OCI-LY3 (cell line): ENCODE measurements around the gene ATP2B3.

Source experiments
- H2AFZ ChIP-seq: fragments of 200-600, 300-600 bp; shearing (Covaris generic); 2 replicates; pipeline ENCODE4 v1.6.0; 2014; ENCODE audit warnings: antibody characterized with exemption, low read depth, low read length
- H3K27ac ChIP-seq: fragments of 200-600, 300-600 bp; sonication (generic); 2 replicates; pipeline ENCODE4 v1.5.1; 2014; ENCODE audit warnings: mild to moderate bottlenecking, low read length, moderate library complexity, mixed read lengths
- H3K27me3 ChIP-seq: fragments of 200-600, 300-600 bp; sonication (generic); 2 replicates; pipeline ENCODE4 v1.6.1; 2014; ENCODE audit warnings: low read depth, low read length, mixed read lengths
- H3K36me3 ChIP-seq: fragments of 200-600, 300-600 bp; sonication (generic); replicated peaks from 2 replicates; pipeline ENCODE3; 2014; ENCODE audit warnings: low read depth, low read length, mixed read lengths
- H3K4me1 ChIP-seq: fragments of 300-600, 200-600 bp; sonication (generic); 2 replicates; pipeline ENCODE4 v1.6.1; 2014; ENCODE audit warnings: low read length, mixed read lengths
- H3K4me2 ChIP-seq: fragments of 200-600, 300-600 bp; sonication (generic); 2 replicates; pipeline ENCODE4 v1.6.1; 2014; ENCODE audit warnings: low read length, mixed read lengths
- H3K4me3 ChIP-seq: fragments of 300-600, 200-600 bp; sonication (generic); 2 replicates; pipeline ENCODE4 v1.5.1; 2014; ENCODE audit warnings: antibody characterized with exemption, mild to moderate bottlenecking, low read length, moderate library complexity
- H3K79me2 ChIP-seq: fragments of 300-600, 200-600 bp; shearing (Covaris generic); 2 replicates; pipeline ENCODE4 v1.6.1; 2014; ENCODE audit warnings: mild to moderate bottlenecking, low read length, mixed read lengths
- H3K9ac ChIP-seq: fragments of 300-600, 200-600 bp; shearing (Covaris generic); 2 replicates; pipeline ENCODE4 v1.6.0; 2014; ENCODE audit warnings: mild to moderate bottlenecking, low read length, moderate library complexity
- H3K9me3 ChIP-seq: fragments of 200-600, 300-600 bp; shearing (Covaris generic); 2 replicates; pipeline ENCODE4 v1.6.1; 2014; ENCODE audit warnings: low read length, mixed read lengths; ENCODE audit not compliant: insufficient read depth
- H4K20me1 ChIP-seq: fragments of 200-600, 300-600 bp; sonication (generic); 2 replicates; pipeline ENCODE4 v1.6.1; 2016; ENCODE audit warnings: low read length, mixed read lengths; ENCODE audit not compliant: insufficient read depth
- CTCF ChIP-seq: fragments of 200-600, 300-600 bp; sonication (generic); IDR thresholded peaks from 2 replicates; pipeline ENCODE4 v1.5.1; 2014; ENCODE audit warnings: antibody characterized with exemption, low read length, low read depth
- EZH2phosphoT487 ChIP-seq: fragments of 200-600 bp; shearing (Covaris generic); IDR thresholded peaks from 2 replicates; pipeline ENCODE4 v1.6.1; 2018; ENCODE audit warnings: antibody characterized with exemption, mixed run types, low read depth

ATP2B3 gene

GRCh38 chrX:153628129-153628528 lies 110.7 kb downstream of the ATP2B3 start:
- H3K79me2 ChIP-seq: no peaks in the 10 kb centered on the region
- H2AFZ ChIP-seq: no peak overlapping the region
- H4K20me1 ChIP-seq: no peaks in the 10 kb centered on the region
- peaks cover 9% of the 10 kb centered on the region for H3K27me3 ChIP-seq
- H3K4me3 ChIP-seq: no peak overlapping the region
- no peaks in the 10 kb centered on the region for H3K4me1 ChIP-seq
- no peak overlapping the region for H3K4me2 ChIP-seq
- no peak overlapping the region for H3K27ac ChIP-seq
- no peak overlapping the region for H3K9ac ChIP-seq
- TF ChIP-seq CTCF (no peak), EZH2phosphoT487 (no peak)
- H3K36me3 ChIP-seq: no peaks in the 10 kb centered on the region
- no peaks in the 10 kb centered on the region for H3K9me3 ChIP-seq

- Histone ChIP-seq H3K9ac (no peak overlapping the region), H3K27me3 (peaks cover 9% of the 10 kb centered on the region), H3K4me2 (no peak overlapping the region), H3K4me1 (no peaks in the 10 kb centered on the region), H3K27ac (no peak overlapping the region), H2AFZ (no peak overlapping the region), H4K20me1 (no peaks in the 10 kb centered on the region), H3K9me3 (no peaks in the 10 kb centered on the region), H3K4me3 (no peak overlapping the region), H3K36me3 (no peaks in the 10 kb centered on the region), H3K79me2 (no peaks in the 10 kb centered on the region)
- TF ChIP-seq CTCF: no peak
Observed at GRCh38 chrX:153628665-153629064, 111.2 kb downstream of the ATP2B3 start.

GRCh38 chrX:153631346-153631745 lies 113.9 kb downstream of the ATP2B3 start:
- no peak overlapping the region for H3K27ac ChIP-seq
- H3K9me3 ChIP-seq: no peaks in the 10 kb centered on the region
- no peaks in the 10 kb centered on the region for H4K20me1 ChIP-seq
- no peak overlapping the region for H3K9ac ChIP-seq
- TF ChIP-seq EZH2phosphoT487 (no peak), CTCF (no peak)
- no peak overlapping the region for H2AFZ ChIP-seq
- H3K4me2 ChIP-seq: no peak overlapping the region
- 0 out of 2 replicates have a peak, but pooled peaks cover 3% of the 10 kb centered on the region for H3K4me1 ChIP-seq
- H3K27me3 ChIP-seq: peaks cover 9% of the 10 kb centered on the region
- no peaks in the 10 kb centered on the region for H3K79me2 ChIP-seq
- no peaks in the 10 kb centered on the region for H3K36me3 ChIP-seq
- no peak overlapping the region for H3K4me3 ChIP-seq

- peaks cover 9% of the 10 kb centered on the region for H3K27me3 ChIP-seq
Observed at GRCh38 chrX:153631907-153632594, 114.6 kb downstream of the ATP2B3 start.

More at GRCh38 chrX:153631907-153632594, 114.6 kb downstream of the ATP2B3 start:
- 0 out of 2 replicates have a peak, but pooled peaks cover 3% of the 10 kb centered on the region for H3K4me1 ChIP-seq
- H3K4me3 ChIP-seq: no peak overlapping the region
- no peak overlapping the region for H2AFZ ChIP-seq
- no peak overlapping the region for H3K27ac ChIP-seq
- no peaks in the 10 kb centered on the region for H3K79me2 ChIP-seq
- H3K9me3 ChIP-seq: no peaks in the 10 kb centered on the region
- H3K36me3 ChIP-seq: no peaks in the 10 kb centered on the region
- no peak overlapping the region for H3K9ac ChIP-seq
- H3K4me2 ChIP-seq: no peak overlapping the region
- no peak for TF ChIP-seq EZH2phosphoT487
- TF ChIP-seq CTCF: no peak
- H4K20me1 ChIP-seq: no peaks in the 10 kb centered on the region
